GM10847 (cell line): ENCODE data around the gene CUL4A.

Source experiments
- POLR2A ChIP-seq: IDR thresholded peaks from 2 replicates; pipeline ENCODE4 v1.6.1; 2011; ENCODE audit not compliant: insufficient read length; ENCODE audit errors: extremely low read depth

Gene CUL4A

GRCh38 chr13:113176280-113176679 is 33.1 kb upstream of the CUL4A start:
- TF ChIP-seq POLR2A, result no peak

GRCh38 chr13:113176822-113177221 is 32.6 kb upstream of the CUL4A start:
- no peak for TF ChIP-seq POLR2A

GRCh38 chr13:113178070-113178895 is 31.1 kb upstream of the CUL4A start:
- TF ChIP-seq POLR2A, result no peak

- no peak for TF ChIP-seq POLR2A
Observed at GRCh38 chr13:113178896-113179167, 30.6 kb upstream of the CUL4A start.

GRCh38 chr13:113179374-113180230 is 29.8 kb upstream of the CUL4A start:
- TF ChIP-seq POLR2A, result no peak

- no peak for TF ChIP-seq POLR2A
Observed at GRCh38 chr13:113182046-113182445, 27.4 kb upstream of the CUL4A start.

- no peak for TF ChIP-seq POLR2A
Observed at GRCh38 chr13:113183450-113184129, 25.8 kb upstream of the CUL4A start.

GRCh38 chr13:113184568-113185440 is 24.6 kb upstream of the CUL4A start:
- no peak for TF ChIP-seq POLR2A

GRCh38 chr13:113186061-113186900 is 23.1 kb upstream of the CUL4A start:
- no peak for TF ChIP-seq POLR2A

GRCh38 chr13:113187263-113187669 is 22.1 kb upstream of the CUL4A start:
- TF ChIP-seq POLR2A, result no peak

GRCh38 chr13:113187883-113188665 is 21.3 kb upstream of the CUL4A start:
- no peak for TF ChIP-seq POLR2A

GRCh38 chr13:113190181-113190580 is 19.2 kb upstream of the CUL4A start:
- TF ChIP-seq POLR2A, result no peak

GRCh38 chr13:113192279-113192678 is 17.1 kb upstream of the CUL4A start:
- TF ChIP-seq POLR2A, result no peak

- no peak for TF ChIP-seq POLR2A
Observed at GRCh38 chr13:113192902-113193301, 16.5 kb upstream of the CUL4A start.

- TF ChIP-seq POLR2A, result no peak
Observed at GRCh38 chr13:113195360-113195759, 14.1 kb upstream of the CUL4A start.
